Panc1 (cell line): ENCODE measurements around the gene PCSK1N. TPM values are rescaled to one million over a fixed set of nuclear protein-coding genes. Genes with fewer than 3 reads are reported as not detected.

Source experiments
- ATAC-seq: fragments of 200-7000 bp; cut with Tn5 transposase; 2 replicates; pipeline ENCODE4 v1.9.1; 2020; ENCODE audit warnings: mild to moderate bottlenecking, moderate library complexity
- BruUV-seq: library from RNA; stranded (reverse); fragments of 400-500 nt; replicated peaks from 2 replicates; lab custom pipeline; 2021; lab: Mats Ljungman, UMichigan
- CTCF ChIA-PET: fragments of 300-600 bp; sonication (Branson Sonifier 250); formaldehyde crosslinking; loops from one replicate; lab custom pipeline; 2022; ENCODE audit warnings: antibody characterized with exemption; lab: Charles Lee
- POLR2A ChIA-PET: fragments of 300-600 bp; sonication (Branson Sonifier 250); formaldehyde crosslinking; loops from one replicate; lab custom pipeline; 2022; ENCODE audit warnings: antibody characterized with exemption; lab: Charles Lee
- DNase-seq: peaks from one replicate; pipeline ENCODE4 v3.0.0-alpha.2; 2010; ENCODE audit warnings: low read depth, low spot score
- H3K27ac ChIP-seq: 2 replicates; pipeline ENCODE4 v1.5.1; 2011; ENCODE audit warnings: mild to moderate bottlenecking, low read length, inconsistent platforms
- H3K27me3 ChIP-seq: fragments of 200-500 bp; sonication (Bioruptor generic); 2 replicates; pipeline ENCODE4 v1.6.0; 2014; ENCODE audit warnings: low read length, inconsistent platforms; ENCODE audit not compliant: control insufficient read depth, insufficient read depth
- H3K36me3 ChIP-seq: fragments of 200-500 bp; sonication (Bioruptor generic); 2 replicates; pipeline ENCODE4 v1.5.1; 2014; ENCODE audit warnings: inconsistent platforms, mild to moderate bottlenecking, low read length, moderate library complexity; ENCODE audit not compliant: control insufficient read depth, insufficient read depth
- H3K4me1 ChIP-seq: 2 replicates; pipeline ENCODE4 v1.5.1; 2011; ENCODE audit warnings: inconsistent platforms, mild to moderate bottlenecking, low read length, moderate library complexity; ENCODE audit not compliant: control insufficient read depth, insufficient read depth
- H3K4me3 ChIP-seq, 2 experiments: 2 replicates each; pipeline ENCODE4 v1.5.1; 2011 to 2012; ENCODE audit warnings: low read depth in 2 of 2, low read length in 2 of 2, mild to moderate bottlenecking in 2 of 2, inconsistent platforms in 1 of 2, moderate library complexity in 1 of 2
- H3K9me3 ChIP-seq: fragments of 200-500 bp; sonication (Bioruptor generic); 2 replicates; pipeline ENCODE4 v1.5.1; 2014; ENCODE audit warnings: low read depth, mild to moderate bottlenecking, inconsistent platforms, low read length, moderate library complexity; ENCODE audit not compliant: control insufficient read depth, insufficient read depth
- POLR2AphosphoS5 ChIP-seq: IDR thresholded peaks from 2 replicates; pipeline ENCODE4 v1.6.1; 2012; ENCODE audit warnings: mild to moderate bottlenecking, low read depth, low read length, moderate library complexity
- SIN3A ChIP-seq: IDR thresholded peaks from 2 replicates; pipeline ENCODE4 v1.6.1; 2012; ENCODE audit warnings: low read depth, mild to moderate bottlenecking, low read length, moderate library complexity, borderline replicate concordance; ENCODE audit not compliant: insufficient read depth
- TCF7L2 ChIP-seq: IDR thresholded peaks from 2 replicates; pipeline ENCODE4 v1.6.1; 2011; ENCODE audit warnings: mild to moderate bottlenecking, low read depth, low read length, inconsistent platforms
- in situ Hi-C: cut with HindIII; loops from 2 replicates; pipeline ENCODE4 v1.10.0; 2016; ENCODE audit warnings: low sequenced_read_pairs, low pct_unique_long_range_greater_than_20kb
- intact Hi-C: fragments of 100-400 bp; cut with micrococcal nuclease; formaldehyde crosslinking; loops from one replicate; pipeline ENCODE4 v1.10.0; 2022; ENCODE audit not compliant: unreplicated experiment
- total RNA-seq: library from RNA; stranded (reverse); gene quantifications from one replicate; pipeline ENCODE4 v1.2.1, GENCODE V29; 2021; ENCODE audit not compliant: unreplicated experiment
- TF ChIP-seq, protein P1 (sequence below), 2 experiments: IDR thresholded peaks; 2 replicates each; pipeline ENCODE4 v1.6.1; 2011 to 2012; ENCODE audit warnings: low read depth in 2 of 2, control low read depth in 1 of 2, low read length in 1 of 2, mild to moderate bottlenecking in 1 of 2, moderate library complexity in 1 of 2; ENCODE audit not compliant: insufficient read depth in 1 of 2
- TF ChIP-seq, protein P2 (sequence below): fragments of 450-650 bp; IDR thresholded peaks from 2 replicates; pipeline ENCODE4 v1.5.1; 2017; ENCODE audit warnings: mild to moderate bottlenecking

The PCSK1N gene
- total RNA-seq, 1 experiment from 2014 or later: 17.8 TPM

DNA sequence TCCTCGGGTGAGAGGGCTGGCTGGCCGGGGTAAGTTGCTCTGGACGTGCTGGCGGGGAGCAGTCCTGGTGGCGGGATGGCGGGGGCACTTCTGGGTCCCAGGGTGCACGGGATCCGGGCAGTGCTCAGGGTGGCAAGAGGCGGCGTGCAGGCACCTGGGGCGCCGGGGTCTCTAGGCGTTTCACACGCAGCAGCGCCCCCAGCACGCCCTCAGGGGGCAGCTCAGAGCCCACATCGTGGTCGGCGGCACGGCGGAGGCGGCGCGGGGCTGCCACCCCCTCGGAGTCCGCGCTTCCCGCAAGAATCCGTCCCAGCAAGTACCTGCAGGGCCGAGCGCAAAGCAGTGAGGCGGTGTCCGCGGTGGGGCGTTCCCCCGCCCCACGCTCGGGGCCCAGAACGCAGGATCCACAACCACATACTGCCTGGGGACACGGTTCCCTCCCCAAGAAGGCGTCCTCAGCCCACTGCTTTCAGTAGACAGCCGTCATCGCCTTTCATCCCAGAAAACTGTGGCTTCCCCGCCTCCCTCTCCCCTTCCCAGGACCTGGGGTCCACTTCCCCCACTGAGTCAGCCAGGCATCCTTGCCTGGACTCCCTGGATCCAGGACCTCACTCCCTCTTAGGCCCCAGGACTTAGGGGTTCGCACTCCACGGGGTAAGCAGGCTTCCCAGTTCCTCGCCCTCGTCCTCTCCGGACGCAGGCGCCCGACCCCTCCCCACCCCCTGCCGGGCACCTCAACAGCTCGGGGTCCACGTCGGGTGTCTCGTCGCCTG, 4.1 kb downstream of the PCSK1N start:
- no peak overlapping the region for H3K4me3 ChIP-seq
- intact Hi-C loops: no loop called here
- no peak for ATAC-seq

DNA sequence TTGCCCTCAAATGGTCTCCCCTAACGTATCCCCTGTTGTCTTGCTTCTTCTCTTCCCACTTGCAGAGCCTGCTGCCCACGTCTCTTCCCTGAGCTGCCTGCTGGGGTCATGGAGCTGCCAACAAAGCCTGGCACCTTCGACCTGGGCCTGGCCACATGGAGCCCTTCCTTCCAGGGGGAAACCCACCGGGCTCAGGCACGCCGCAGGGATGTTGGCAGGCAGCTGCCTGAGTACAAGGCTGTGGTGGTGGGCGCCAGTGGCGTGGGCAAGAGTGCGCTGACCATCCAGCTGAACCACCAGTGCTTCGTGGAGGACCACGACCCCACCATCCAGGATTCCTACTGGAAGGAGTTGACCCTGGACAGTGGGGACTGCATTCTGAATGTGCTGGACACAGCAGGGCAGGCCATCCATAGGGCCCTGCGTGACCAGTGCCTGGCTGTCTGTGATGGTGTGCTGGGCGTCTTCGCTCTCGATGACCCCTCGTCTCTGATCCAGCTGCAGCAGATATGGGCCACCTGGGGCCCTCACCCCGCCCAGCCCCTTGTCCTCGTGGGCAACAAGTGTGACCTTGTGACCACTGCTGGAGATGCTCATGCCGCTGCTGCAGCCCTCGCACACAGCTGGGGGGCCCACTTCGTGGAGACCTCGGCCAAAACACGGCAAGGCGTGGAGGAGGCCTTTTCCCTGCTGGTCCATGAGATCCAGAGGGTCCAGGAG, 6.2 kb downstream of the PCSK1N start:
- Histone ChIP-seq H3K27ac (no peak overlapping the region), H3K4me1 (no peaks in the 10 kb centered on the region), H3K9me3 (no peaks in the 10 kb centered on the region), H3K27me3 (no peaks in the 10 kb centered on the region), H3K4me3 (no peak overlapping the region), H3K36me3 (no peaks in the 10 kb centered on the region)
- in situ Hi-C loops: no loop called here
- DNase-seq: no peak
- TF ChIP-seq POLR2AphosphoS5: no peak
- no TSS peak for BruUV-seq
- ATAC-seq: no peak
- intact Hi-C loops: no loop called here
- CTCF ChIA-PET: no interaction called here
- POLR2A ChIA-PET: no interaction called here

More for the DNA sequence above, 4.1 kb downstream of the PCSK1N start:
- no peak for DNase-seq
- CTCF ChIA-PET: no interaction called here
- in situ Hi-C loops: no loop called here
- no peak overlapping the region for H3K27ac ChIP-seq
- H3K27me3 ChIP-seq: no peaks in the 10 kb centered on the region
- no peak for TF ChIP-seq SIN3A
- no peak for TF ChIP-seq POLR2AphosphoS5
- TF ChIP-seq, protein P1, sequence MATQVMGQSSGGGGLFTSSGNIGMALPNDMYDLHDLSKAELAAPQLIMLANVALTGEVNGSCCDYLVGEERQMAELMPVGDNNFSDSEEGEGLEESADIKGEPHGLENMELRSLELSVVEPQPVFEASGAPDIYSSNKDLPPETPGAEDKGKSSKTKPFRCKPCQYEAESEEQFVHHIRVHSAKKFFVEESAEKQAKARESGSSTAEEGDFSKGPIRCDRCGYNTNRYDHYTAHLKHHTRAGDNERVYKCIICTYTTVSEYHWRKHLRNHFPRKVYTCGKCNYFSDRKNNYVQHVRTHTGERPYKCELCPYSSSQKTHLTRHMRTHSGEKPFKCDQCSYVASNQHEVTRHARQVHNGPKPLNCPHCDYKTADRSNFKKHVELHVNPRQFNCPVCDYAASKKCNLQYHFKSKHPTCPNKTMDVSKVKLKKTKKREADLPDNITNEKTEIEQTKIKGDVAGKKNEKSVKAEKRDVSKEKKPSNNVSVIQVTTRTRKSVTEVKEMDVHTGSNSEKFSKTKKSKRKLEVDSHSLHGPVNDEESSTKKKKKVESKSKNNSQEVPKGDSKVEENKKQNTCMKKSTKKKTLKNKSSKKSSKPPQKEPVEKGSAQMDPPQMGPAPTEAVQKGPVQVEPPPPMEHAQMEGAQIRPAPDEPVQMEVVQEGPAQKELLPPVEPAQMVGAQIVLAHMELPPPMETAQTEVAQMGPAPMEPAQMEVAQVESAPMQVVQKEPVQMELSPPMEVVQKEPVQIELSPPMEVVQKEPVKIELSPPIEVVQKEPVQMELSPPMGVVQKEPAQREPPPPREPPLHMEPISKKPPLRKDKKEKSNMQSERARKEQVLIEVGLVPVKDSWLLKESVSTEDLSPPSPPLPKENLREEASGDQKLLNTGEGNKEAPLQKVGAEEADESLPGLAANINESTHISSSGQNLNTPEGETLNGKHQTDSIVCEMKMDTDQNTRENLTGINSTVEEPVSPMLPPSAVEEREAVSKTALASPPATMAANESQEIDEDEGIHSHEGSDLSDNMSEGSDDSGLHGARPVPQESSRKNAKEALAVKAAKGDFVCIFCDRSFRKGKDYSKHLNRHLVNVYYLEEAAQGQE (IDR thresholded peaks at IDR 0.05; ENCODE audit: insufficient read depth in 1 of 2, low read depth in 2 of 2, low read length in 1 of 2): no peak
- TF ChIP-seq, protein P2, sequence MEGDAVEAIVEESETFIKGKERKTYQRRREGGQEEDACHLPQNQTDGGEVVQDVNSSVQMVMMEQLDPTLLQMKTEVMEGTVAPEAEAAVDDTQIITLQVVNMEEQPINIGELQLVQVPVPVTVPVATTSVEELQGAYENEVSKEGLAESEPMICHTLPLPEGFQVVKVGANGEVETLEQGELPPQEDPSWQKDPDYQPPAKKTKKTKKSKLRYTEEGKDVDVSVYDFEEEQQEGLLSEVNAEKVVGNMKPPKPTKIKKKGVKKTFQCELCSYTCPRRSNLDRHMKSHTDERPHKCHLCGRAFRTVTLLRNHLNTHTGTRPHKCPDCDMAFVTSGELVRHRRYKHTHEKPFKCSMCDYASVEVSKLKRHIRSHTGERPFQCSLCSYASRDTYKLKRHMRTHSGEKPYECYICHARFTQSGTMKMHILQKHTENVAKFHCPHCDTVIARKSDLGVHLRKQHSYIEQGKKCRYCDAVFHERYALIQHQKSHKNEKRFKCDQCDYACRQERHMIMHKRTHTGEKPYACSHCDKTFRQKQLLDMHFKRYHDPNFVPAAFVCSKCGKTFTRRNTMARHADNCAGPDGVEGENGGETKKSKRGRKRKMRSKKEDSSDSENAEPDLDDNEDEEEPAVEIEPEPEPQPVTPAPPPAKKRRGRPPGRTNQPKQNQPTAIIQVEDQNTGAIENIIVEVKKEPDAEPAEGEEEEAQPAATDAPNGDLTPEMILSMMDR: no peak
- TF ChIP-seq TCF7L2: no peak
- H3K4me1 ChIP-seq: no peaks in the 10 kb centered on the region
- POLR2A ChIA-PET: no interaction called here
- H3K9me3 ChIP-seq: no peaks in the 10 kb centered on the region
- no peaks in the 10 kb centered on the region for H3K36me3 ChIP-seq
- BruUV-seq: no TSS peak

DNA sequence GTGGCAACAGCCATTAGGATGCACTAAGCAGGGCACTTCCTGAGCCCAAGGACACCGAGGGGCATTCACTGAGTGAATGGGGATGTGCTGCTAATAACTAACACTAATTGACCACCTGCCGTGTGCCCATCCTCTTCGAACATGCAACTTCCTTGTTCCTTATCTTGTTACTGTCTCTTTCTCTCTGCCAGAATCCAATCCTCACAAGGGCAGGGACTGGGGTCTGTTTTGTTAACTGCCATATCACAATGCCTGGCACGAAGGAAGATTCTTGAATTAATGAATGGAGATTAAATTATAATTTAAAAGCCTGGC, 7.8 kb downstream of the PCSK1N start:
- intact Hi-C loops: no loop called here
- in situ Hi-C loops: no loop called here
- H3K27ac ChIP-seq: no peak overlapping the region
- ATAC-seq: no peak
- no peaks in the 10 kb centered on the region for H3K9me3 ChIP-seq
- no peaks in the 10 kb centered on the region for H3K4me1 ChIP-seq
- POLR2A ChIA-PET: no interaction called here
- H3K4me3 ChIP-seq: no peak overlapping the region
- H3K36me3 ChIP-seq: no peaks in the 10 kb centered on the region; the same call in 1 of the 2 replicates
- H3K27me3 ChIP-seq: no peaks in the 10 kb centered on the region
- TF ChIP-seq, protein P1 (IDR thresholded peaks at IDR 0.05; ENCODE audit: insufficient read depth in 1 of 2, low read depth in 2 of 2, low read length in 1 of 2): no peak
- no peak for TF ChIP-seq SIN3A
- no peak for TF ChIP-seq POLR2AphosphoS5
- TF ChIP-seq, protein P2: no peak
- no peak for TF ChIP-seq TCF7L2
- CTCF ChIA-PET: no interaction called here
- no peak for DNase-seq
- no TSS peak for BruUV-seq
